ENCODE data around the gene SHC1. TPM values are rescaled to one million over a fixed set of nuclear protein-coding genes. Genes with fewer than 3 reads are reported as not detected.
A peak's percentile ranks its signal among the peaks of the same experiment; 100 is the strongest.

Gene SHC1
- total RNA-seq, 1 experiment from 2014 or later, result 199 TPM

DNA sequence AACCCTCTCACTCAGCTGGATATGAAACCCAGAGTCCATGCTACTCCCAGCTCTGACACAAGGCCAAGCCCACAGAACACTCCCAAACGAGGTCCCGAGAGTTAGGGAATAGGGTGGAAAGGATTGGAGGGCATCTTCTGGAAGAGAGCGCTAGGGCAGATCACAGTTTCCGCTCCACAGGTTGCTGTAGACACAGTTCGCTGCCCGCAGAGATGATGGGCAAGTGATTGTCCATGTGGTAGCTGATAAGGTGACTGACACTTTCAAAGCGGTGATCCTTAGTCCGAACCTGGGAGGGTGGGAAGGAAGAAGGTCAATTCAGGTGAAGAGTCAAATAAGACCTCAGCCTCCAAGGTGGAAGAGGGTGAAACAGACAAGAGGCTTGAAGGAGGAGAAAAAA, 6.9 kb downstream of the SHC1 start:
- no peaks in the 10 kb centered on the region for H3K27me3 Mint-ChIP-seq (ENCODE audit: low read depth)
- no peak overlapping the region for H3K4me3 Mint-ChIP-seq
- H3K36me3 Mint-ChIP-seq, result peaks cover 57% of the 10 kb centered on the region
- peaks cover 29% of the 10 kb centered on the region for H3K4me1 Mint-ChIP-seq
- TF ChIP-seq SMAD4 (CRISPR knock-in tag; IDR thresholded peaks at IDR 0.05) (no peak), ZNF396 (CRISPR knock-in tag; IDR thresholded peaks at IDR 0.05; ENCODE audit: borderline replicate concordance) (no peak), ZNF423 (CRISPR knock-in tag; IDR thresholded peaks at IDR 0.05) (no peak), ZNF232 (CRISPR knock-in tag; IDR thresholded peaks at IDR 0.05) (no peak)
- TF ChIP-seq, protein P1, sequence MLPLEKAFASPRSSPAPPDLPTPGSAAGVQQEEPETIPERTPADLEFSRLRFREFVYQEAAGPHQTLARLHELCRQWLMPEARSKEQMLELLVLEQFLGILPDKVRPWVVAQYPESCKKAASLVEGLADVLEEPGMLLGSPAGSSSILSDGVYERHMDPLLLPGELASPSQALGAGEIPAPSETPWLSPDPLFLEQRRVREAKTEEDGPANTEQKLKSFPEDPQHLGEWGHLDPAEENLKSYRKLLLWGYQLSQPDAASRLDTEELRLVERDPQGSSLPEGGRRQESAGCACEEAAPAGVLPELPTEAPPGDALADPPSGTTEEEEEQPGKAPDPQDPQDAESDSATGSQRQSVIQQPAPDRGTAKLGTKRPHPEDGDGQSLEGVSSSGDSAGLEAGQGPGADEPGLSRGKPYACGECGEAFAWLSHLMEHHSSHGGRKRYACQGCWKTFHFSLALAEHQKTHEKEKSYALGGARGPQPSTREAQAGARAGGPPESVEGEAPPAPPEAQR (CRISPR knock-in tag; IDR thresholded peaks at IDR 0.05), result no peak
- TF ChIP-seq, protein P2, sequence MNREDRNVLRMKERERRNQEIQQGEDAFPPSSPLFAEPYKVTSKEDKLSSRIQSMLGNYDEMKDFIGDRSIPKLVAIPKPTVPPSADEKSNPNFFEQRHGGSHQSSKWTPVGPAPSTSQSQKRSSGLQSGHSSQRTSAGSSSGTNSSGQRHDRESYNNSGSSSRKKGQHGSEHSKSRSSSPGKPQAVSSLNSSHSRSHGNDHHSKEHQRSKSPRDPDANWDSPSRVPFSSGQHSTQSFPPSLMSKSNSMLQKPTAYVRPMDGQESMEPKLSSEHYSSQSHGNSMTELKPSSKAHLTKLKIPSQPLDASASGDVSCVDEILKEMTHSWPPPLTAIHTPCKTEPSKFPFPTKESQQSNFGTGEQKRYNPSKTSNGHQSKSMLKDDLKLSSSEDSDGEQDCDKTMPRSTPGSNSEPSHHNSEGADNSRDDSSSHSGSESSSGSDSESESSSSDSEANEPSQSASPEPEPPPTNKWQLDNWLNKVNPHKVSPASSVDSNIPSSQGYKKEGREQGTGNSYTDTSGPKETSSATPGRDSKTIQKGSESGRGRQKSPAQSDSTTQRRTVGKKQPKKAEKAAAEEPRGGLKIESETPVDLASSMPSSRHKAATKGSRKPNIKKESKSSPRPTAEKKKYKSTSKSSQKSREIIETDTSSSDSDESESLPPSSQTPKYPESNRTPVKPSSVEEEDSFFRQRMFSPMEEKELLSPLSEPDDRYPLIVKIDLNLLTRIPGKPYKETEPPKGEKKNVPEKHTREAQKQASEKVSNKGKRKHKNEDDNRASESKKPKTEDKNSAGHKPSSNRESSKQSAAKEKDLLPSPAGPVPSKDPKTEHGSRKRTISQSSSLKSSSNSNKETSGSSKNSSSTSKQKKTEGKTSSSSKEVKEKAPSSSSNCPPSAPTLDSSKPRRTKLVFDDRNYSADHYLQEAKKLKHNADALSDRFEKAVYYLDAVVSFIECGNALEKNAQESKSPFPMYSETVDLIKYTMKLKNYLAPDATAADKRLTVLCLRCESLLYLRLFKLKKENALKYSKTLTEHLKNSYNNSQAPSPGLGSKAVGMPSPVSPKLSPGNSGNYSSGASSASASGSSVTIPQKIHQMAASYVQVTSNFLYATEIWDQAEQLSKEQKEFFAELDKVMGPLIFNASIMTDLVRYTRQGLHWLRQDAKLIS (CRISPR knock-in tag; IDR thresholded peaks at IDR 0.05; ENCODE audit: borderline replicate concordance), result no peak
- ATAC-seq (no peak), DNase-seq (ENCODE audit: low spot score) (no peak)
- no peaks in the 10 kb centered on the region for H3K9me3 Mint-ChIP-seq
- CTCF ChIA-PET, result interaction anchor here (4.1 kb wide), 1 partner anchor 36 kb away, joined by 25 read pairs; no protein-coding TSS in a partner anchor
- H3K27ac Mint-ChIP-seq, result peak overlapping the region; percentile 67
- POLR2A ChIA-PET, result interaction anchor here (1.4 to 3.2 kb wide), 4 partner anchors 10 to 31 kb away, joined by 4 to 11 read pairs (median 7); partner anchors contain the start of gene FLAD1

DNA sequence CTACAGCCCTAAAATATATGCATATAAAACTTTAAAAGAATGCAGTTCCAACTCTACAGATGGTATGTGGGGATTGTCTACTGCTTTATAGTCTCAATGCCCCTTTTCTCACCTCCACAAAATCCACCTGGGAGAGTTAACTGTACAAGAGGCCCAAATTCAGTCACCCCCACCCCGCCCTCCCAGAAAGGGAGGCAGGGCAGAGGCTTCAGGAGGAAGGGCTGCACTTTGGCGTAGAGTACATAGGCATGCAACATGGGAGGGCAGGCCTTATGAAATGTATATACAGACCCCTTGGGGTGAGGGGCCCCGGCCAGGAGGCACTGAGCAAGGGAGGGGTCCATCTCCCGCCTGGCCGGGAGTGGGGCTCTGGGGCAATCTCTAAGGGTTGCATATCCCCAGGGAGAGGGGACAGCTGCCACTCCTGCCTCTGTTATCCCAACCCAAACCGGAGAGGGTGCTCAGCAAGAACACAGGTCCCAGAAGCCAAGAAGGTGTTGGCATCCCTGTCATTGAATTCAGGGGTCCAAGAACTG, 7.7 kb downstream of the SHC1 start:
- ChIA-PET POLR2A (interaction anchor here (2.4 to 3.2 kb wide), 3 partner anchors 8 to 20 kb away, joined by 10 to 26 read pairs (median 11); partner anchors contain the start of genes FLAD1 and SHC1), CTCF (interaction anchor here (1.0 to 4.1 kb wide), 6 partner anchors 9 to 210 kb away, joined by 5 to 33 read pairs (median 12); partner anchors contain the start of genes FLAD1, KRTCAP2, LENEP and SHC1)
- DNase-seq (ENCODE audit: low spot score) (no peak), ATAC-seq (no peak)
- Mint-ChIP-seq H3K4me1 (peaks cover 22% of the 10 kb centered on the region), H3K27ac (no peak overlapping the region; the same call in 1 of the 2 replicates), H3K27me3 (ENCODE audit: low read depth) (no peaks in the 10 kb centered on the region), H3K36me3 (peaks cover 56% of the 10 kb centered on the region), H3K9me3 (no peaks in the 10 kb centered on the region), H3K4me3 (peak overlapping the region; percentile 81)
- TF ChIP-seq TCF7 (CRISPR knock-in tag; IDR thresholded peaks at IDR 0.05; ENCODE audit: low read depth), result no peak
- no peak for TF ChIP-seq ZNF416 (CRISPR knock-in tag; IDR thresholded peaks at IDR 0.05)
- TF ChIP-seq, protein P3, sequence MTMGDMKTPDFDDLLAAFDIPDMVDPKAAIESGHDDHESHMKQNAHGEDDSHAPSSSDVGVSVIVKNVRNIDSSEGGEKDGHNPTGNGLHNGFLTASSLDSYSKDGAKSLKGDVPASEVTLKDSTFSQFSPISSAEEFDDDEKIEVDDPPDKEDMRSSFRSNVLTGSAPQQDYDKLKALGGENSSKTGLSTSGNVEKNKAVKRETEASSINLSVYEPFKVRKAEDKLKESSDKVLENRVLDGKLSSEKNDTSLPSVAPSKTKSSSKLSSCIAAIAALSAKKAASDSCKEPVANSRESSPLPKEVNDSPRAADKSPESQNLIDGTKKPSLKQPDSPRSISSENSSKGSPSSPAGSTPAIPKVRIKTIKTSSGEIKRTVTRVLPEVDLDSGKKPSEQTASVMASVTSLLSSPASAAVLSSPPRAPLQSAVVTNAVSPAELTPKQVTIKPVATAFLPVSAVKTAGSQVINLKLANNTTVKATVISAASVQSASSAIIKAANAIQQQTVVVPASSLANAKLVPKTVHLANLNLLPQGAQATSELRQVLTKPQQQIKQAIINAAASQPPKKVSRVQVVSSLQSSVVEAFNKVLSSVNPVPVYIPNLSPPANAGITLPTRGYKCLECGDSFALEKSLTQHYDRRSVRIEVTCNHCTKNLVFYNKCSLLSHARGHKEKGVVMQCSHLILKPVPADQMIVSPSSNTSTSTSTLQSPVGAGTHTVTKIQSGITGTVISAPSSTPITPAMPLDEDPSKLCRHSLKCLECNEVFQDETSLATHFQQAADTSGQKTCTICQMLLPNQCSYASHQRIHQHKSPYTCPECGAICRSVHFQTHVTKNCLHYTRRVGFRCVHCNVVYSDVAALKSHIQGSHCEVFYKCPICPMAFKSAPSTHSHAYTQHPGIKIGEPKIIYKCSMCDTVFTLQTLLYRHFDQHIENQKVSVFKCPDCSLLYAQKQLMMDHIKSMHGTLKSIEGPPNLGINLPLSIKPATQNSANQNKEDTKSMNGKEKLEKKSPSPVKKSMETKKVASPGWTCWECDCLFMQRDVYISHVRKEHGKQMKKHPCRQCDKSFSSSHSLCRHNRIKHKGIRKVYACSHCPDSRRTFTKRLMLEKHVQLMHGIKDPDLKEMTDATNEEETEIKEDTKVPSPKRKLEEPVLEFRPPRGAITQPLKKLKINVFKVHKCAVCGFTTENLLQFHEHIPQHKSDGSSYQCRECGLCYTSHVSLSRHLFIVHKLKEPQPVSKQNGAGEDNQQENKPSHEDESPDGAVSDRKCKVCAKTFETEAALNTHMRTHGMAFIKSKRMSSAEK (CRISPR knock-in tag; IDR thresholded peaks at IDR 0.05; ENCODE audit: borderline replicate concordance), result no peak

DNA sequence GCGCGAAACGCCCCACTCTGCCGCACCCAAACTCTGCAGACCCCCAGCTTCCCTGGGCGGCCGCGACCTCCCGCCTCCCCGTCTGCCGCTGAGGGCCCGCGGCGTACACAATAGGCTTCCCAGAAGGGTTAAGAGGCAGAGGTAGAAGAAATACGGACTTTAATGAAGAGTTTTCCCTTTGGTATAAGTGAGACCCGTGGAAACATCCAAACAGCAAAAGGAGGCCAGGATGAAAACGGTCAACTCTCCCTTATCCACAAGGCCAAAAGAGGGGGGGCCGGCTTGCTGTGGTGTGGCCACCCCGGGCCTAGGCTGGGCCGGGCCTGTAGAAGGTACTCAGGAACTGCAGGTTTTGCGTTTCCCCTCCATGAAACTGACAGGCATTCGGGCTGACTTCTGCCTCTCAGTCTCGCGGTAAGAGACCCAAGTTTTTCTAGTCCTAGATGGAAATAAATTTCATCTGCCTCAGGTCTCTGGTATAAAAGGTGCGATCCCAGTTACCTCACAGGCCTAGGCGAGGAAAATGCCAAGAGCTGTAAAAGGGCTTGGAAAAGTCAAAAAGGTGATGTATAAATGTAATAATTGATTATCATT, 8.3 kb downstream of the SHC1 start:
- Mint-ChIP-seq H3K4me1 (peaks cover 26% of the 10 kb centered on the region), H3K36me3 (peaks cover 50% of the 10 kb centered on the region), H3K27ac (peak overlapping the region; percentile 91), H3K9me3 (no peaks in the 10 kb centered on the region), H3K27me3 (ENCODE audit: low read depth) (no peaks in the 10 kb centered on the region), H3K4me3 (peak overlapping the region; percentile 81)
- ChIA-PET POLR2A (interaction anchor here (1.0 to 3.2 kb wide), 6 partner anchors 8 to 37 kb away, joined by 6 to 26 read pairs (median 9); partner anchors contain the start of genes FLAD1 and SHC1), CTCF (interaction anchor here (0.9 to 4.1 kb wide), 11 partner anchors 10 to 211 kb away, joined by 4 to 33 read pairs (median 7); partner anchors contain the start of genes FLAD1, KRTCAP2, LENEP and PMVK)
- ATAC-seq, result peak; percentile 20
- DNase-seq (ENCODE audit: low spot score), result no peak
- TF ChIP-seq, protein P1 (CRISPR knock-in tag; IDR thresholded peaks at IDR 0.05), result no peak
- TF ChIP-seq NR1H2 (CRISPR knock-in tag; IDR thresholded peaks at IDR 0.05) (no peak), ZNF671 (CRISPR knock-in tag; IDR thresholded peaks at IDR 0.05) (no peak), ZNF423 (CRISPR knock-in tag; IDR thresholded peaks at IDR 0.05) (no peak), TP53 (CRISPR knock-in tag; IDR thresholded peaks at IDR 0.05) (no peak), SOX15 (CRISPR knock-in tag; IDR thresholded peaks at IDR 0.05) (no peak)
- TF ChIP-seq, protein P4, sequence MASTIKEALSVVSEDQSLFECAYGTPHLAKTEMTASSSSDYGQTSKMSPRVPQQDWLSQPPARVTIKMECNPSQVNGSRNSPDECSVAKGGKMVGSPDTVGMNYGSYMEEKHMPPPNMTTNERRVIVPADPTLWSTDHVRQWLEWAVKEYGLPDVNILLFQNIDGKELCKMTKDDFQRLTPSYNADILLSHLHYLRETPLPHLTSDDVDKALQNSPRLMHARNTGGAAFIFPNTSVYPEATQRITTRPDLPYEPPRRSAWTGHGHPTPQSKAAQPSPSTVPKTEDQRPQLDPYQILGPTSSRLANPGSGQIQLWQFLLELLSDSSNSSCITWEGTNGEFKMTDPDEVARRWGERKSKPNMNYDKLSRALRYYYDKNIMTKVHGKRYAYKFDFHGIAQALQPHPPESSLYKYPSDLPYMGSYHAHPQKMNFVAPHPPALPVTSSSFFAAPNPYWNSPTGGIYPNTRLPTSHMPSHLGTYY (CRISPR knock-in tag; IDR thresholded peaks at IDR 0.05), result no peak
- TF ChIP-seq, protein P5, sequence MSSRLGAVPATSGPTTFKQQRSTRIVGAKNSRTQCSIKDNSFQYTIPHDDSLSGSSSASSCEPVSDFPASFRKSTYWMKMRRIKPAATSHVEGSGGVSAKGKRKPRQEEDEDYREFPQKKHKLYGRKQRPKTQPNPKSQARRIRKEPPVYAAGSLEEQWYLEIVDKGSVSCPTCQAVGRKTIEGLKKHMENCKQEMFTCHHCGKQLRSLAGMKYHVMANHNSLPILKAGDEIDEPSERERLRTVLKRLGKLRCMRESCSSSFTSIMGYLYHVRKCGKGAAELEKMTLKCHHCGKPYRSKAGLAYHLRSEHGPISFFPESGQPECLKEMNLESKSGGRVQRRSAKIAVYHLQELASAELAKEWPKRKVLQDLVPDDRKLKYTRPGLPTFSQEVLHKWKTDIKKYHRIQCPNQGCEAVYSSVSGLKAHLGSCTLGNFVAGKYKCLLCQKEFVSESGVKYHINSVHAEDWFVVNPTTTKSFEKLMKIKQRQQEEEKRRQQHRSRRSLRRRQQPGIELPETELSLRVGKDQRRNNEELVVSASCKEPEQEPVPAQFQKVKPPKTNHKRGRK (CRISPR knock-in tag; IDR thresholded peaks at IDR 0.05; ENCODE audit: borderline replicate concordance), result no peak
